ENCODE data around the gene POLH. TPM values are rescaled to one million over a fixed set of nuclear protein-coding genes. Genes with fewer than 3 reads are reported as not detected.
"Not testable (repeated sequence)": the region's sequence is repeated elsewhere in the genome, so short reads cannot be mapped to it uniquely, and the experiment has no call there.

POLH gene
- total RNA-seq, 1 experiment from 2014 or later, result 31.9 TPM

- Mint-ChIP-seq H3K9me3 (ENCODE audit: low read depth, unreplicated experiment) (no peaks in the 10 kb centered on the region), H3K27me3 (ENCODE audit: unreplicated experiment) (peaks cover 7% of the 10 kb centered on the region), H3K4me1 (ENCODE audit: low read depth, unreplicated experiment) (peaks cover 47% of the 10 kb centered on the region), H3K27ac (ENCODE audit: unreplicated experiment) (peak within 1 kb of the TSS; percentile 100), H3K36me3 (ENCODE audit: insufficient read depth, unreplicated experiment) (peaks cover 64% of the 10 kb centered on the region), H3K4me3 (ENCODE audit: low read depth, unreplicated experiment) (peak within 1 kb of the TSS; percentile 100)
- intact Hi-C loops (cut with micrococcal nuclease; ENCODE audit: unreplicated experiment), result no loop called here
- BruUV-seq (replicated peaks), result no TSS peak
- CTCF ChIA-PET, result interaction anchor here (0.5 to 1.3 kb wide), 16 partner anchors 9 to 450 kb away, joined by 3 to 8 read pairs (median 3); no protein-coding TSS in a partner anchor
- no peak for TF ChIP-seq CTCF (IDR thresholded peaks at IDR 0.05; ENCODE audit: unreplicated experiment)
- peak; percentile 100 for DNase-seq
These were observed 53.1 kb downstream of the POLH start, which contains the start of gene GTPBP2 for GRCh38 chr6:43629104-43629504. Gene GTPBP2 (minus strand): TSS chr6:43629264. CDS start chr6:43629162, 102 bp downstream.

- DNase-seq, result peak; percentile 99
- Mint-ChIP-seq H3K4me1 (ENCODE audit: low read depth, unreplicated experiment) (peaks cover 50% of the 10 kb centered on the region), H3K9me3 (ENCODE audit: low read depth, unreplicated experiment) (no peaks in the 10 kb centered on the region), H3K36me3 (ENCODE audit: insufficient read depth, unreplicated experiment) (peaks cover 58% of the 10 kb centered on the region), H3K27ac (ENCODE audit: unreplicated experiment) (peak overlapping the region; percentile 100), H3K4me3 (ENCODE audit: low read depth, unreplicated experiment) (peak overlapping the region; percentile 100), H3K27me3 (ENCODE audit: unreplicated experiment) (peaks cover 7% of the 10 kb centered on the region)
- TF ChIP-seq CTCF (IDR thresholded peaks at IDR 0.05; ENCODE audit: unreplicated experiment), result no peak
- CTCF ChIA-PET, result interaction anchor here (0.5 to 1.3 kb wide), 19 partner anchors 9 to 449 kb away, joined by 3 to 8 read pairs (median 3); no protein-coding TSS in a partner anchor
- intact Hi-C loops (cut with micrococcal nuclease; ENCODE audit: unreplicated experiment), result no loop called here
- TSS peak; percentile 78 for BruUV-seq (replicated peaks)
These were observed 53.7 kb downstream of the POLH start for GRCh38 chr6:43629505-43630300.

- intact Hi-C loops (cut with micrococcal nuclease; ENCODE audit: unreplicated experiment), result no loop called here
- H3K4me1 Mint-ChIP-seq (ENCODE audit: low read depth, unreplicated experiment), result peaks cover 55% of the 10 kb centered on the region
- peak overlapping the region; percentile 100 for H3K27ac Mint-ChIP-seq (ENCODE audit: unreplicated experiment)
- CTCF ChIA-PET, result no interaction called here
- H3K36me3 Mint-ChIP-seq (ENCODE audit: insufficient read depth, unreplicated experiment), result peaks cover 53% of the 10 kb centered on the region
- H3K4me3 Mint-ChIP-seq (ENCODE audit: low read depth, unreplicated experiment), result no peak overlapping the region
- DNase-seq, result no peak
- H3K9me3 Mint-ChIP-seq (ENCODE audit: low read depth, unreplicated experiment), result no peaks in the 10 kb centered on the region
- no peak for TF ChIP-seq CTCF (IDR thresholded peaks at IDR 0.05; ENCODE audit: unreplicated experiment)
- peaks cover 7% of the 10 kb centered on the region for H3K27me3 Mint-ChIP-seq (ENCODE audit: unreplicated experiment)
- BruUV-seq (replicated peaks), result no TSS peak
These were observed 55.1 kb downstream of the POLH start for GRCh38 chr6:43630980-43631619.

GRCh38 chr6:43633002-43633401, 57.0 kb downstream of the POLH start:
- intact Hi-C loops (cut with micrococcal nuclease; ENCODE audit: unreplicated experiment); CTCF ChIA-PET; H3K27ac Mint-ChIP-seq (ENCODE audit: unreplicated experiment); H3K9me3 Mint-ChIP-seq (ENCODE audit: low read depth, unreplicated experiment); BruUV-seq (replicated peaks); DNase-seq; H3K27me3 Mint-ChIP-seq (ENCODE audit: unreplicated experiment); H3K4me3 Mint-ChIP-seq (ENCODE audit: low read depth, unreplicated experiment): not testable (repeated sequence)
- H3K4me1 Mint-ChIP-seq (ENCODE audit: low read depth, unreplicated experiment), result peaks cover 36% of the 10 kb centered on the region
- H3K36me3 Mint-ChIP-seq (ENCODE audit: insufficient read depth, unreplicated experiment), result peaks cover 41% of the 10 kb centered on the region
